ENCODE data around the gene FLG. TPM values are rescaled to one million over a fixed set of nuclear protein-coding genes. Genes with fewer than 3 reads are reported as not detected.

The FLG gene
- total RNA-seq, 1 donor from 2014 or later, result not detected

DNA sequence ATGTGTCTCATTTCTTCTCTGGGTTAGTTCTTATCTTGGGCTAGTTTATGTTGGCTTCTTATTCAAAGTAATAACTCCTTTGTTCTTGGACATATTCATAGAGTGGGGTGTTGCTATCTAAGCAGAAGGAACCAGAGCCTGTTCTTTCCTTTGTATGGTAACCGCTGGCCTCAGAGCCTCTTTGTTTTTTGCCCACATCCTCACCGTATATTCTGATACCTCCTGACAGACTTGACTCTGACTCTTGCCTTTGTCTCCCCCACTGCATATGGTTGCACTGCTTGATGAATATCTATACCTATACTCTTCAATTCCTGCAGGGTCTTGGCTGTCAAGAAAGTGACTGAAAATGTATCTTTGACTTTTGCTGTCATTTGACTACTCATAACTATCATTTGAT is 24.6 kb upstream of the FLG start:
- H3K27ac ChIP-seq, result no peak overlapping the region
- intact Hi-C loops (cut with DNase I), result no loop called here
- DNase-seq (ENCODE audit: low spot score in 2 of 2), result no peak
- no peaks in the 10 kb centered on the region for H3K27me3 ChIP-seq
- H3K4me3 ChIP-seq, result no peak overlapping the region
- no peaks in the 10 kb centered on the region for H3K36me3 ChIP-seq
- no peaks in the 10 kb centered on the region for H3K9me3 ChIP-seq
- no peak for TF ChIP-seq CTCF (IDR thresholded peaks at IDR 0.05)
- H3K4me1 ChIP-seq, result no peaks in the 10 kb centered on the region

DNA sequence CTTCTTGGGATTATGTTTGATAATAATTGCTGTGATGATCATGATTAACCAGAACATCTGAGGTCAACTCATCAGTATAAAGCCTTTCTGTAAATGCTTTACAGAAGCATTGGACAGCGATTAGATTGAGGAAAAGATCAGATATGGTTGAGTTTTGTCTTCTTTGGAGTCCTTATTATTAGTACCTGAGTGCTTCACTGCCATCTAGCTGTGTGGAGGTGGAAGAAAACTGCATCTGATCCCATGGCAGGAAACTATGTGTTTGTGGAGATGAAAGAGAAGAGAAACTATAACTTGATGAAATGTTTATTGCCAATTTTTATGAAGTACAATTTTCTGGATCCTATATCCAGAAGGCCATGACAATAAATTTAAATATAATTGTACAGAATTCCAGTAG is 23.4 kb upstream of the FLG start:
- H3K4me3 ChIP-seq, result no peak overlapping the region
- DNase-seq (ENCODE audit: low spot score in 2 of 2), result no peak
- H3K36me3 ChIP-seq, result no peaks in the 10 kb centered on the region
- no peaks in the 10 kb centered on the region for H3K4me1 ChIP-seq
- TF ChIP-seq CTCF (IDR thresholded peaks at IDR 0.05), result no peak
- no peaks in the 10 kb centered on the region for H3K9me3 ChIP-seq
- H3K27me3 ChIP-seq, result no peaks in the 10 kb centered on the region
- no peak overlapping the region for H3K27ac ChIP-seq
- intact Hi-C loops (cut with DNase I), result no loop called here

- Histone ChIP-seq H3K27me3 (no peaks in the 10 kb centered on the region), H3K4me1 (no peaks in the 10 kb centered on the region), H3K4me3 (no peak overlapping the region), H3K27ac (no peak overlapping the region), H3K36me3 (no peaks in the 10 kb centered on the region), H3K9me3 (no peaks in the 10 kb centered on the region)
- intact Hi-C loops (cut with DNase I), result no loop called here
- peak; percentile 36 to 65 (median 58) for TF ChIP-seq CTCF (IDR thresholded peaks at IDR 0.05)
- DNase-seq (ENCODE audit: low spot score in 2 of 2), result no peak
Measured at GRCh38 chr1:152347116-152347728, 22.2 kb upstream of the FLG start.

DNA sequence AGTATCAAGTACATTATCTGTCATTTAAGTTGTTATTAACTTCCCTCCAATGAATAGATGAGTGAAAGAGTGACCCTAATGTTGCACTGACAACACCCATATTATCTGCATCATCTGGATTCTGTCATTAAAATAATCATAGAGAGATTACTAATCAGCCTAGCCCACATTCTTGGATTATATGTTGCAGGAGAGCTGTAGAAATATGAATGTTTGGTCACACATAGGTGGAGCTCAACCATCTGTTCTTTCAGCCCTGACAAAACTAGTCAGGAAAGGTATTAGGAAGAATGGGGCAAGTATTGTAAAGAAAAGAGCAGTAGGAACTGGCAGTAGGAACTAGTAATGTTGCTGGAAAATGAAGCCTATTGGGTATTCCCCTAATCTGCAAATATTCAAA is 19.4 kb upstream of the FLG start:
- no peaks in the 10 kb centered on the region for H3K4me1 ChIP-seq
- no peaks in the 10 kb centered on the region for H3K36me3 ChIP-seq
- no peak overlapping the region for H3K27ac ChIP-seq
- no peaks in the 10 kb centered on the region for H3K27me3 ChIP-seq
- intact Hi-C loops (cut with DNase I), result no loop called here
- no peak for TF ChIP-seq CTCF (IDR thresholded peaks at IDR 0.05)
- H3K9me3 ChIP-seq, result no peaks in the 10 kb centered on the region
- DNase-seq (ENCODE audit: low spot score in 2 of 2), result no peak
- H3K4me3 ChIP-seq, result no peak overlapping the region

GRCh38 chr1:152343006-152343405 is 18.0 kb upstream of the FLG start:
- no peaks in the 10 kb centered on the region for H3K9me3 ChIP-seq
- intact Hi-C loops (cut with DNase I), result no loop called here
- TF ChIP-seq CTCF (IDR thresholded peaks at IDR 0.05), result no peak
- no peak overlapping the region for H3K4me3 ChIP-seq
- no peak for DNase-seq (ENCODE audit: low spot score in 2 of 2)
- H3K4me1 ChIP-seq, result no peaks in the 10 kb centered on the region
- H3K27ac ChIP-seq, result no peak overlapping the region
- no peaks in the 10 kb centered on the region for H3K27me3 ChIP-seq
- no peaks in the 10 kb centered on the region for H3K36me3 ChIP-seq

- no peak for DNase-seq (ENCODE audit: low spot score in 2 of 2)
- no peaks in the 10 kb centered on the region for H3K27me3 ChIP-seq
- TF ChIP-seq CTCF (IDR thresholded peaks at IDR 0.05), result no peak
- no peaks in the 10 kb centered on the region for H3K9me3 ChIP-seq
- no peaks in the 10 kb centered on the region for H3K4me1 ChIP-seq
- H3K36me3 ChIP-seq, result no peaks in the 10 kb centered on the region
- H3K27ac ChIP-seq, result no peak overlapping the region
- intact Hi-C loops (cut with DNase I), result no loop called here
- H3K4me3 ChIP-seq, result no peak overlapping the region
Measured at GRCh38 chr1:152335399-152335798, 10.4 kb upstream of the FLG start.
